GM12865 (cell line): Measurements from ENCODE around the gene PRKCH.
"Not testable (repeated sequence)": the region's sequence is repeated elsewhere in the genome, so short reads cannot be mapped to it uniquely, and the experiment has no call there.

Source experiments
- DNase-seq: peaks from one replicate; pipeline ENCODE4 v3.0.0; 2010; ENCODE audit warnings: low read depth
- H3K4me3 ChIP-seq: 2 replicates; pipeline ENCODE4 v1.5.1; 2011; ENCODE audit warnings: mild to moderate bottlenecking, low read depth, low read length, control low read depth
- CTCF ChIP-seq: IDR thresholded peaks from 2 replicates; pipeline ENCODE4 v1.5.1; 2011; ENCODE audit warnings: low read length, control low read depth, low read depth, inconsistent platforms; ENCODE audit not compliant: insufficient read depth; ENCODE audit errors: missing control alignments

Gene PRKCH

GRCh38 chr14:61409782-61410181 is 88.4 kb downstream of the PRKCH start:
- no peak for TF ChIP-seq CTCF
- no peak for DNase-seq
- H3K4me3 ChIP-seq: no peak overlapping the region

GRCh38 chr14:61415934-61416333 is 94.6 kb downstream of the PRKCH start:
- not testable (repeated sequence) for H3K4me3 ChIP-seq, DNase-seq

GRCh38 chr14:61416591-61416990 is 95.2 kb downstream of the PRKCH start:
- DNase-seq: no peak
- no peak for TF ChIP-seq CTCF
- no peak overlapping the region for H3K4me3 ChIP-seq

- H3K4me3 ChIP-seq: no peak overlapping the region
- TF ChIP-seq CTCF: no peak
- DNase-seq: no peak
Measured at GRCh38 chr14:61417141-61417540, 95.8 kb downstream of the PRKCH start.

GRCh38 chr14:61417883-61418455 is 96.6 kb downstream of the PRKCH start:
- H3K4me3 ChIP-seq: no peak overlapping the region
- no peak for TF ChIP-seq CTCF
- DNase-seq: no peak

- no peak overlapping the region for H3K4me3 ChIP-seq
- no peak for DNase-seq
- no peak for TF ChIP-seq CTCF
Measured at GRCh38 chr14:61418746-61419145, 97.4 kb downstream of the PRKCH start.

GRCh38 chr14:61419201-61419600 is 97.8 kb downstream of the PRKCH start:
- no peak overlapping the region for H3K4me3 ChIP-seq
- no peak for TF ChIP-seq CTCF
- no peak for DNase-seq
